Measurements from ENCODE around the gene MEGF11. TPM values are rescaled to one million over a fixed set of nuclear protein-coding genes. Genes with fewer than 3 reads are reported as not detected.

The MEGF11 gene
- polyA plus RNA-seq, 2 of the 4 experiments (the other 2 are of a cell fraction) = 0.25 to 0.31 TPM

DNA sequence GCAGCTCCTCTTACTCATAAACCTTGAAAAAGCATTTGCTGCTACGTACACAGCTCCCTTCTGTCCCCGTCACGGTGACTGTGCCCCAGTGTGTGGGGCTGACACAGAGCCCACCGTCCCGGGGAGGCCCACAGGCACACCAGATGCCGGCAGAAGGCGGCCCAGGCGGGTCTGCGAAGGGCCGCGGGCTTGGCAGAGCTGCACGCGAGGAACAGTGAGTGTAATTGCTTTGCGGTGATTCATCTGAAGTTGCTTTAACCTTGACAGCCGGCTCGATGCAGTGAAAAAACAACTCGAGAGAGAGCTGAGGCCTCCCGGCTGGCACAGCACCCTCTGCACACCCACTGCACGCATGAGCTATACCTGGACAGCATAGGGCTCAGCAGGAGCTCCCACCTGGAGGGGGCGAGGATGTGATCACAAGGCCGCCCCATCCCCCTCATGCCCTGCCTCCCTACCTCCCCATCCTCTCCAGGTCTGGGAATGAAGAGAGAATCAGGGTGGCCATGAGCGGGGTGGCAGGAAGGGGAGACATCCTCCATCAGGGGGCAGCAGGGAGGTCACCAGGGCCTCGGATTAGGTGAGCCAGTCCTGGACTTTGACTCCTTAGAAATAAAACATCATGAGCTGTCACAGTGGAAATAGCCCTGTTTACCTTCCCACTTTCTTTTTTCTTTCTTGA lies 172.7 kb downstream of the MEGF11 start:
- ChIA-PET POLR2A (interaction anchor here (1.3 kb wide), 1 partner anchor 470 kb away, joined by 4 read pairs; the partner anchor contains the start of gene INTS14), CTCF (interaction anchor here (0.6 to 2.5 kb wide), 12 partner anchors 9 to 266 kb away, joined by 3 to 11 read pairs (median 4); no protein-coding TSS in a partner anchor)
- TF ChIP-seq MAZ (IDR thresholded peaks at IDR 0.05; ENCODE audit: borderline replicate concordance, low read depth, low read length) (no peak), FOSL2 (IDR thresholded peaks at IDR 0.05) (0 out of 2 replicates have a peak, but pooled peaks have one; percentile 22), FOSL2 (CRISPR knock-in tag; IDR thresholded peaks at IDR 0.05) (peak; percentile 53; the same call in 1 of the 2 replicates)
- TF ChIP-seq, protein P1, sequence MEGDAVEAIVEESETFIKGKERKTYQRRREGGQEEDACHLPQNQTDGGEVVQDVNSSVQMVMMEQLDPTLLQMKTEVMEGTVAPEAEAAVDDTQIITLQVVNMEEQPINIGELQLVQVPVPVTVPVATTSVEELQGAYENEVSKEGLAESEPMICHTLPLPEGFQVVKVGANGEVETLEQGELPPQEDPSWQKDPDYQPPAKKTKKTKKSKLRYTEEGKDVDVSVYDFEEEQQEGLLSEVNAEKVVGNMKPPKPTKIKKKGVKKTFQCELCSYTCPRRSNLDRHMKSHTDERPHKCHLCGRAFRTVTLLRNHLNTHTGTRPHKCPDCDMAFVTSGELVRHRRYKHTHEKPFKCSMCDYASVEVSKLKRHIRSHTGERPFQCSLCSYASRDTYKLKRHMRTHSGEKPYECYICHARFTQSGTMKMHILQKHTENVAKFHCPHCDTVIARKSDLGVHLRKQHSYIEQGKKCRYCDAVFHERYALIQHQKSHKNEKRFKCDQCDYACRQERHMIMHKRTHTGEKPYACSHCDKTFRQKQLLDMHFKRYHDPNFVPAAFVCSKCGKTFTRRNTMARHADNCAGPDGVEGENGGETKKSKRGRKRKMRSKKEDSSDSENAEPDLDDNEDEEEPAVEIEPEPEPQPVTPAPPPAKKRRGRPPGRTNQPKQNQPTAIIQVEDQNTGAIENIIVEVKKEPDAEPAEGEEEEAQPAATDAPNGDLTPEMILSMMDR (IDR thresholded peaks at IDR 0.05) = peak; percentile 19; the same call in 2 of the 3 replicates
- Histone ChIP-seq H3K4me2 (peak overlapping the region; percentile 41), H3K4me3 (no peak overlapping the region), H3K4me1 (peaks cover 12% of the 10 kb centered on the region), H3K9me3 (no peaks in the 10 kb centered on the region), H3K27ac (no peak overlapping the region)
- DNase-seq (ENCODE audit: low read depth in 1 of 2, low spot score in 1 of 2) (peak; percentile 40 to 47), ATAC-seq (peak; percentile 74 to 84), FAIRE-seq (no peak)
- 45% methylated on average over 20 of the region's 23 CpGs for WGBS (ENCODE audit: missing lambda C conversion rate)

GRCh38 chr15:66078929-66079275 lies 174.6 kb downstream of the MEGF11 start:
- WGBS (ENCODE audit: missing lambda C conversion rate) = 43% methylated on average over 5 of the region's 5 CpGs
- TF ChIP-seq RFX5 (IDR thresholded peaks at IDR 0.05) (no peak), MAX (IDR thresholded peaks at IDR 0.05) (no peak), USF2 (IDR thresholded peaks at IDR 0.05) (no peak), CBX2 (IDR thresholded peaks at IDR 0.05; ENCODE audit: borderline replicate concordance, low read depth) (no peak)
- TF ChIP-seq, protein P2, sequence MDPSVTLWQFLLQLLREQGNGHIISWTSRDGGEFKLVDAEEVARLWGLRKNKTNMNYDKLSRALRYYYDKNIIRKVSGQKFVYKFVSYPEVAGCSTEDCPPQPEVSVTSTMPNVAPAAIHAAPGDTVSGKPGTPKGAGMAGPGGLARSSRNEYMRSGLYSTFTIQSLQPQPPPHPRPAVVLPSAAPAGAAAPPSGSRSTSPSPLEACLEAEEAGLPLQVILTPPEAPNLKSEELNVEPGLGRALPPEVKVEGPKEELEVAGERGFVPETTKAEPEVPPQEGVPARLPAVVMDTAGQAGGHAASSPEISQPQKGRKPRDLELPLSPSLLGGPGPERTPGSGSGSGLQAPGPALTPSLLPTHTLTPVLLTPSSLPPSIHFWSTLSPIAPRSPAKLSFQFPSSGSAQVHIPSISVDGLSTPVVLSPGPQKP (IDR thresholded peaks at IDR 0.05; ENCODE audit: low read depth, low read length) = no peak
- POLR2A ChIA-PET = no interaction called here

GRCh38 chr15:66078196-66078928 lies 175.2 kb downstream of the MEGF11 start:
- Histone ChIP-seq H3K27ac (no peak overlapping the region), H3K9me3 (no peaks in the 10 kb centered on the region), H3K4me3 (no peak overlapping the region), H3K4me1 (peaks cover 12% of the 10 kb centered on the region), H3K4me2 (no peak overlapping the region)
- no peak for FAIRE-seq
- ATAC-seq = no peak
- POLR2A ChIA-PET = no interaction called here
- DNase-seq (ENCODE audit: low read depth in 1 of 2, low spot score in 1 of 2) = no peak
- CTCF ChIA-PET = no interaction called here
- WGBS (ENCODE audit: missing lambda C conversion rate) = 63% methylated on average over 20 of the region's 20 CpGs
- TF ChIP-seq MAFK (IDR thresholded peaks at IDR 0.05; ENCODE audit: partially characterized antibody) (no peak), FOSB (CRISPR knock-in tag; IDR thresholded peaks at IDR 0.05) (no peak), PBX3 (IDR thresholded peaks at IDR 0.05) (no peak), FOXS1 (CRISPR knock-in tag; IDR thresholded peaks at IDR 0.05) (no peak), HOXA7 (CRISPR knock-in tag; IDR thresholded peaks at IDR 0.05) (no peak), EHF (CRISPR knock-in tag; IDR thresholded peaks at IDR 0.05) (no peak), PHF8 (IDR thresholded peaks at IDR 0.05; ENCODE audit: borderline replicate concordance, low read depth) (no peak), ATOH8 (CRISPR knock-in tag; IDR thresholded peaks at IDR 0.05; ENCODE audit: low read depth) (no peak), FOSL2 (IDR thresholded peaks at IDR 0.05) (no peak), FOSL2 (CRISPR knock-in tag; IDR thresholded peaks at IDR 0.05) (no peak), HDAC2 (IDR thresholded peaks at IDR 0.05) (no peak), KDM1A (IDR thresholded peaks at IDR 0.05; ENCODE audit: low read depth) (no peak)
- TF ChIP-seq, protein P3, sequence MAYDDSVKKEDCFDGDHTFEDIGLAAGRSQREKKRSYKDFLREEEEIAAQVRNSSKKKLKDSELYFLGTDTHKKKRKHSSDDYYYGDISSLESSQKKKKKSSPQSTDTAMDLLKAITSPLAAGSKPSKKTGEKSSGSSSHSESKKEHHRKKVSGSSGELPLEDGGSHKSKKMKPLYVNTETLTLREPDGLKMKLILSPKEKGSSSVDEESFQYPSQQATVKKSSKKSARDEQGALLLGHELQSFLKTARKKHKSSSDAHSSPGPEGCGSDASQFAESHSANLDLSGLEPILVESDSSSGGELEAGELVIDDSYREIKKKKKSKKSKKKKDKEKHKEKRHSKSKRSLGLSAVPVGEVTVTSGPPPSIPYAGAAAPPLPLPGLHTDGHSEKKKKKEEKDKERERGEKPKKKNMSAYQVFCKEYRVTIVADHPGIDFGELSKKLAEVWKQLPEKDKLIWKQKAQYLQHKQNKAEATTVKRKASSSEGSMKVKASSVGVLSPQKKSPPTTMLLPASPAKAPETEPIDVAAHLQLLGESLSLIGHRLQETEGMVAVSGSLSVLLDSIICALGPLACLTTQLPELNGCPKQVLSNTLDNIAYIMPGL (CRISPR knock-in tag; IDR thresholded peaks at IDR 0.05; ENCODE audit: borderline replicate concordance) = no peak
- TF ChIP-seq, protein P4, sequence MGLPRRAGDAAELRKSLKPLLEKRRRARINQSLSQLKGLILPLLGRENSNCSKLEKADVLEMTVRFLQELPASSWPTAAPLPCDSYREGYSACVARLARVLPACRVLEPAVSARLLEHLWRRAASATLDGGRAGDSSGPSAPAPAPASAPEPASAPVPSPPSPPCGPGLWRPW (IDR thresholded peaks at IDR 0.05) = no peak
- TF ChIP-seq, protein P2 (IDR thresholded peaks at IDR 0.05; ENCODE audit: low read depth, low read length) = no peak

More at GRCh38 chr15:66078929-66079275, 174.6 kb downstream of the MEGF11 start:
- no peak for FAIRE-seq
- H3K9me3 ChIP-seq = no peaks in the 10 kb centered on the region
- no peak overlapping the region for H3K4me3 ChIP-seq
- H3K27ac ChIP-seq = no peak overlapping the region
- H3K4me2 ChIP-seq = no peak overlapping the region
- peaks cover 12% of the 10 kb centered on the region for H3K4me1 ChIP-seq
- CTCF ChIA-PET = no interaction called here
- DNase-seq (ENCODE audit: low read depth in 1 of 2, low spot score in 1 of 2) = no peak
- ATAC-seq = no peak
